ENCODE measurements around the gene MDK. TPM values are rescaled to one million over a fixed set of nuclear protein-coding genes. Genes with fewer than 3 reads are reported as not detected.

Gene MDK
- total and polyA plus RNA-seq, 2 donors (not counting 3 experiments of a cell fraction or from before 2014, with no cell fraction given): 331 to 893 TPM

- DNase-seq (ENCODE audit: low read depth, low spot score): no peak
These were observed 21.5 kb upstream of the MDK start for GRCh38 chr11:46359953-46360352.

More at GRCh38 chr11:46359953-46360352, 21.5 kb upstream of the MDK start:
- POLR2A ChIA-PET: no interaction called here
- Histone ChIP-seq H3K27me3 (ENCODE audit: control insufficient read depth in 2 of 2, insufficient read depth in 2 of 2, low read length in 2 of 2) (no peaks in the 10 kb centered on the region), H3K27ac (ENCODE audit: insufficient read depth, low read depth, low read length) (no peak overlapping the region), H3K79me2 (ENCODE audit: control insufficient read depth, insufficient read depth, low read length) (peaks cover 58% of the 10 kb centered on the region), H3K9me3 (replicated peaks; ENCODE audit: control insufficient read depth, insufficient read depth, low read length) (no peaks in the 10 kb centered on the region), H3K36me3 (ENCODE audit: control insufficient read depth in 2 of 2, extremely low read depth in 1 of 2, insufficient read depth in 2 of 2, low read length in 2 of 2) (peaks cover 0 to 3% of the 10 kb centered on the region in 2 experiments), H3K9ac (replicated peaks; ENCODE audit: extremely low read depth, insufficient read depth, low read length) (no peak overlapping the region), H3K4me1 (ENCODE audit: control insufficient read depth, extremely low read depth, insufficient read depth, low read length) (peaks cover 34% of the 10 kb centered on the region), H4K20me1 (replicated peaks; ENCODE audit: control insufficient read depth, extremely low read depth, insufficient read depth, low read length) (peaks cover 4% of the 10 kb centered on the region), H3K4me3 (replicated peaks in 1 of 3; ENCODE audit: insufficient read depth in 1 of 3, low read depth in 1 of 3, low read length in 3 of 3) (no peak overlapping the region), H3K4me2 (ENCODE audit: insufficient read depth, low read length) (no peak overlapping the region), H2AFZ (ENCODE audit: low read depth, low read length) (no peak overlapping the region), H3K9me1 (replicated peaks; ENCODE audit: control insufficient read depth, extremely low read depth, insufficient read depth, low read length) (no peaks in the 10 kb centered on the region)
- FAIRE-seq: no peak
- TF ChIP-seq, protein P1, sequence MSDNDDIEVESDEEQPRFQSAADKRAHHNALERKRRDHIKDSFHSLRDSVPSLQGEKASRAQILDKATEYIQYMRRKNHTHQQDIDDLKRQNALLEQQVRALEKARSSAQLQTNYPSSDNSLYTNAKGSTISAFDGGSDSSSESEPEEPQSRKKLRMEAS (IDR thresholded peaks at IDR 0.05; ENCODE audit: insufficient read depth, insufficient read length): no peak
- no peak for TF ChIP-seq POLR2A (IDR thresholded peaks at IDR 0.05; ENCODE audit: low read depth, low read length)
- TF ChIP-seq MYC (IDR thresholded peaks at IDR 0.05; ENCODE audit: low read depth, low read length): no peak
- TF ChIP-seq FOS (IDR thresholded peaks at IDR 0.05; ENCODE audit: borderline replicate concordance, insufficient read depth, low read length): no peak
- TF ChIP-seq POLR2AphosphoS5 (IDR thresholded peaks at IDR 0.05; ENCODE audit: insufficient read depth, low read depth, low read length): no peak
- no peak for TF ChIP-seq EZH2 (IDR thresholded peaks at IDR 0.05; ENCODE audit: borderline replicate concordance, low read depth, low read length, severe bottlenecking)
- TF ChIP-seq GATA2 (IDR thresholded peaks at IDR 0.05; ENCODE audit: insufficient read depth, insufficient read length, low read depth, low read length): no peak
- TF ChIP-seq JUN (IDR thresholded peaks at IDR 0.05; ENCODE audit: borderline replicate concordance, insufficient read depth, insufficient read length, low read depth): no peak
- TF ChIP-seq, protein P2, sequence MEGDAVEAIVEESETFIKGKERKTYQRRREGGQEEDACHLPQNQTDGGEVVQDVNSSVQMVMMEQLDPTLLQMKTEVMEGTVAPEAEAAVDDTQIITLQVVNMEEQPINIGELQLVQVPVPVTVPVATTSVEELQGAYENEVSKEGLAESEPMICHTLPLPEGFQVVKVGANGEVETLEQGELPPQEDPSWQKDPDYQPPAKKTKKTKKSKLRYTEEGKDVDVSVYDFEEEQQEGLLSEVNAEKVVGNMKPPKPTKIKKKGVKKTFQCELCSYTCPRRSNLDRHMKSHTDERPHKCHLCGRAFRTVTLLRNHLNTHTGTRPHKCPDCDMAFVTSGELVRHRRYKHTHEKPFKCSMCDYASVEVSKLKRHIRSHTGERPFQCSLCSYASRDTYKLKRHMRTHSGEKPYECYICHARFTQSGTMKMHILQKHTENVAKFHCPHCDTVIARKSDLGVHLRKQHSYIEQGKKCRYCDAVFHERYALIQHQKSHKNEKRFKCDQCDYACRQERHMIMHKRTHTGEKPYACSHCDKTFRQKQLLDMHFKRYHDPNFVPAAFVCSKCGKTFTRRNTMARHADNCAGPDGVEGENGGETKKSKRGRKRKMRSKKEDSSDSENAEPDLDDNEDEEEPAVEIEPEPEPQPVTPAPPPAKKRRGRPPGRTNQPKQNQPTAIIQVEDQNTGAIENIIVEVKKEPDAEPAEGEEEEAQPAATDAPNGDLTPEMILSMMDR (IDR thresholded peaks at IDR 0.05; ENCODE audit: extremely low read depth in 1 of 2, insufficient read depth in 1 of 2, low read depth in 1 of 2, low read length in 2 of 2): no peak
- CTCF ChIA-PET: interaction anchor here (1.4 to 11.6 kb wide), 3 partner anchors 8 to 23 kb away, joined by 3 to 200 read pairs (median 4); partner anchors contain the start of gene DGKZ
- dilution Hi-C loops (cut with MboI; ENCODE audit: extremely low pct_ligation_motif_present, low sequenced_read_pairs) (no loop called here), intact Hi-C loops (cut with micrococcal nuclease) (no loop called here)
- BruUV-seq (replicated peaks): no TSS peak
